ENCODE data around the gene NKX6-1.
A peak's percentile ranks its signal among the peaks of the same experiment; 100 is the strongest.

NKX6-1 gene

GRCh38 chr4:84498935-84499623 lies at the start of gene NKX6-1:
Gene NKX6-1 (minus strand): TSS chr4:84499292. CDS start chr4:84498228, 1,064 bp downstream.
- DNase-seq: peak; percentile 91

GRCh38 chr4:84547211-84547610 lies 48.1 kb upstream of the NKX6-1 start:
- DNase-seq: no peak

DNA sequence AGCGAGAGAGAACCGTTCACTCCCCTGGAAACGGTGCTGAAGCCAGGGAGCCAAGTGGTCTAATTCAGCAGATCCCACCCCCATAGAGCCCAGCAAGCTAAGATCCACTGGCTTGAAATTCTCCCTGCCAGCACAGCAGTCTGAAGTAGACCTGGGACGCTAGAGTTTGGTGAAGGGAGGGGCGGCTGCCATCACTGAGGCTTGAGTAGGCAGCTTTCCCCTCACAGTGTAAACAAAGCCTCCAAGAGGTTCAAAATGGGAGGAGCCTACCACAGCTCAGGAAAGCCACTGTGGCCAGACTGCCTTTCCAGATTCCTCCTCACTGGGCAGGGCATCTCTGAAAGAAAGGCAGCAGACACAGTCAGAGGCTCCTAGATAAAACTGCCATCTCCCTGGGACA lies 46.0 kb upstream of the NKX6-1 start:
- no peak for DNase-seq

GRCh38 chr4:84535901-84536300 lies 36.8 kb upstream of the NKX6-1 start:
- no peak for DNase-seq

GRCh38 chr4:84531689-84532088 lies 32.6 kb upstream of the NKX6-1 start:
- DNase-seq: no peak

GRCh38 chr4:84530871-84531270 lies 31.8 kb upstream of the NKX6-1 start:
- DNase-seq: no peak

DNA sequence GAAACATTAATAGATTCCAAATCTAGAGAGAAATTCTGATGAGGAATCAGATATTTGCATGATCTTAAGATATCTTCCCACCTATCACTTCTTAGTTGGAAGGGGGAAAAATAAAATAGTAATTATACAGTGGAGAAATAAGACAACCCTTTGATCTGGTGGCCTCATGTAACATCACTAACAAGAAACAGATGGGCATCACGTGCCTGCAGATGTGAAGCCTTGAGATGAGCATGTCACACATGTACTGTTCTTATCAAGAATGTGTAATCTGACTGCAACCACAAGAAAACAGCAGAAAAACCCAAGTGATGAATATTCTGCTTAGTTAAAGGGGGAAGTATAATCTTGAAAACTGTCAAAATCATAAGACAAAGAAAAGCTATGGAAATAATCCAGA lies 31.4 kb upstream of the NKX6-1 start:
- DNase-seq: no peak

DNA sequence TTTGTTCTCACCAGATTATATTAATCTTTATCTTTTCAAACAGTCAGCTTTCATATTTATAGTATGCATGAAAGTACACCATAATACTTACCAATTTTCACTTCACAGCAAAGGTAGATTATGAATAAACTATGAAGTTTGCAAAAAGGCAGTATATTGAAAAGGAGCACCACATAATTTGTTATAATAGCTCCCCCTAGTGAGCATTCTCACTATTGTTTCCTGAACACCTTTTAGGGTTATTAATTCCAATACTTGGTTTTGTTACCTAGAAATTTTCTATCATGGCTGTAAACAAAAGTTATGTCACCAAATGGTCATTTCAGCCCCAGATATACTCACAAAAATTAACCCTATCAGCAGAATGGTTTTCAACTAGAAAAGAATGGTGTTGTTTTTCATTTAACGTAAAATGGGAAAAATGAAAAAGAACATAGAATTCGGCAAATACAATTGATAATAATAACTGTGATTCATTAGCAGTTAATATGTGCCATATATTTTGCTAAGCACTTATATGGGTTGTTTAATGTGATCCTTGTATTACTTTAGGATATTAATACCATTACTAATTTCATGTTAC lies 30.2 kb upstream of the NKX6-1 start:
- DNase-seq: peak; percentile 6

GRCh38 chr4:84527391-84527790 lies 28.3 kb upstream of the NKX6-1 start:
- no peak for DNase-seq

DNA sequence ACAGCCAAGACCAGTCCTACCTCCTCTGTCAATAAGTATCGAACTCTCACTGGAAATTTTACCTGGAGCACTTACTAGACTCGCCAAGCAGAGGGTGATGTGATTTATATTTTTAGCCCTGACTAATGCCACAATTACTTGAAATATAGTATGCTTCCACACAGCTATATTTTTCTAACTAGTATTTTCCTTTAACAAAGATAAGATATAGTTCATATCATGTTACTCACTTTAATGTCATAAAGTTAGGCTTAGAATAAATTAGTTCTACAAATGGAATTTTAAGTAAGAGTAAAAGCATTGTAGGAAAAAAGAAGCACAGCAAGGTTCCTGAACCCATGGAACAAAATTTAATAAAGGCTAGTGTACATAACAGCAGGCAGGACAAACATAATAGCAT lies 16.0 kb upstream of the NKX6-1 start:
- no peak for DNase-seq

- no peak for DNase-seq
Measured at GRCh38 chr4:84512277-84512676, 13.2 kb upstream of the NKX6-1 start.

DNA sequence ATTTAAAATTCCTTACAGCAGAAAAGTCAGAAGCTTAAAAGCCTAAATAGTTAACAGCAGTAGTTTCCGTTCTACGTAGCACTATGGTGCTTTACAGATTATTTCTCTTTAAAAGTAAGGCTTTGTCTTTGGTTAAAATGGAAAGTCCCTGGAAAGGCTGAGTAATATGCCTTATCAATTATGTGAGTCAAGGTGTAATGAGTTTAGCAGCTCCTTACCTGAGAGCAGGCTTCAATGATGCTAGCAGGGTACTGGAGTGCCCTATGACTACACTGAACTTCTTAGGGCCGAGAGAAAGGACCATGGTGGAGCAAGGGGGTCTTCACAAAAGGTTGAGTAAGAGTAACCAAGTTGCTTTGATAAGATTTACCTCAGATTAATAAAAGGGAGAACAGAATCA lies 12.6 kb upstream of the NKX6-1 start:
- no peak for DNase-seq

DNA sequence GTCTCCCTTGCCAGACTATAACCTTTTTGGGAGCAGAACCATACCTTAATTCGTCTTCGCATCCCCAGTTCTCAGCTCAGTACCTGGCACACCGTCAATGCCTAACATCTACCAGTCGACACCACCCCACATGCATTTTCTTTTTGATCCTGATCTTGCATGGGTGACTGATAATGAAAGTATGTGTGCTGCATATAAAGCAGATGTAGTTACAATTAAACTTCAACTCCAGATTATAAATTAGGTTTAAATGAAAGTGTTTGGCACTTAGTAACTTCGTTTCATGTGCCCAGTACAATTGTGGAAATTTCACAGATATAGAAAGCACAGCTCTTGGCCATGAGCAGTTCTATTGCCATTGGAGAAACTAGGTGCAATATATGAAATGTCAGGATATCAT lies 8.8 kb upstream of the NKX6-1 start:
- DNase-seq: no peak

- DNase-seq: no peak
Measured at GRCh38 chr4:84504821-84505220, 5.7 kb upstream of the NKX6-1 start.

DNA sequence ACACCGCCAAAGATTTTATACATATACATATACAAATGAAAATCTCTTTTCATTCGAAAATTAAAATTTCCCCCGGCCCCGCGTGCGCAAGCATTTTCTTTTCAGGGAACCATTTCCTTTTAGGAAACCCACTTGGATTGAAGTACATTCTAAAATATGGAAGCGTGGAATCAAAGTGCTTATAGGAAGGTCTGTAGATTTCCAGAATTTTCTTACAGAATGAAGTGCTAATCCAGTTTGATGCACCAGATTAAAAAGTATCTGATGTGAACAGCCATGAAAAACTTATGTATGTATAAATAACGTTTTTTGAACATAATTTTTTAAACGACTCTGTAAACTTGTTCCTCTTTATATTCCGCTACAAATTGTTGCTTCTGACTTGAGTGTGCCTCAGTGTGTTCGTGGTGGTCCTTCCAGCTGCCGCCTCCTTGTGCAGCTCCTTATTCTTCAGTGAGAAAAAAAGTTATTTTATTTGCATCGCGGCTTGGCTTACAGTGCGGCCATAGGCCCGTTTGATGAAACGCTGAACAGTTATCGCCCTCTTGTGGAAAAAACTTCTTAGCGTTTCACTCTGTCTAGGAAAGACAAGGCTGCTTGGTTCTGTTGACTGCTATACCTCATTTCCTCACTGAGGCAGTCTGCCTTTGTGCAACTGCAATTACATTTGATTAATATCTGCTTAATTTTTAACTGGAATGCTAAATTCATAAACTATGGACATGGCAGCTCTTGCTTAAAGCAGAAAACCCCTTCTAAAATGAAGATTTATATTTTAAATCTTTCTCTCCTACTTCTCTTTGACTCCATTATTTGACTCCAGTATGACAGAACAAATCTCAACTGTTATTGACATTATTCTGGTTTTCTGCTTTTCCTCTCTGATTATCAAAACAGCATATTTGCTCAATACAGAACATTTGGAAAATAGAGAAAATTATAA lies 4.7 kb upstream of the NKX6-1 start:
- peak; percentile 62 for DNase-seq

GRCh38 chr4:84502955-84503373 lies 3.9 kb upstream of the NKX6-1 start:
- no peak for DNase-seq

DNA sequence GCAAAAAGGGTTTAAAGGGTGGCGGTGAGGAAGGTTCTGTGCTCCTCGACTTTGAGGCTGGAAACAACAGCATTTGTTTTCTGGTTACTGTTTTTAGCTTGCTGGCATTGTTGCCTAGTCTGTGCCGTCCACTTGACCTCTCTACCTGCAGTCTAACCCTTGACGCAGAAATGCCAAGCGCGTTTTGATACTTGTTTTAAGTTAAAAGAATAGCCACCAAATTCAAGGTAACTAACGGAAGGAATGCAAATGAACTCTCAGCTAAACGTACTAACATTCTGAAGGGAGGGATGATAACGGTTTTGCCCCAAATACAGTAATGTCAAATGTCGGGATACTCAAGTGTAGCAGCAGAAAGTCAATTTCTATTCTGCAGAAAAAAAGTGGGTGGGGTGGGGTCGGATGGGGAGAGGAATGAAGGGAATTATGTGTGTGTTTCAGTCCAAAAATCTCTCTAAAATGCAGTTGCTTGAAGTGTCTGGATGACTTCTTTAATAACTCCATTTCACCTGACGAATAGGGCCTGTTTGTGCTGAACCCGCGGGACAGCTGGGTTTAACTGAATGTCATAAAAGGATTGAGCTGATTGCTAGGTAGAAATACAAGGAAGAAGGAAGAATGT lies 3.4 kb upstream of the NKX6-1 start:
- no peak for DNase-seq

GRCh38 chr4:84501721-84502267 lies 2.7 kb upstream of the NKX6-1 start:
- no peak for DNase-seq

- no peak for DNase-seq
Measured at GRCh38 chr4:84501202-84501503, 2.1 kb upstream of the NKX6-1 start.

- no peak for DNase-seq
Measured at GRCh38 chr4:84500386-84501201, 1.5 kb upstream of the NKX6-1 start.

DNA sequence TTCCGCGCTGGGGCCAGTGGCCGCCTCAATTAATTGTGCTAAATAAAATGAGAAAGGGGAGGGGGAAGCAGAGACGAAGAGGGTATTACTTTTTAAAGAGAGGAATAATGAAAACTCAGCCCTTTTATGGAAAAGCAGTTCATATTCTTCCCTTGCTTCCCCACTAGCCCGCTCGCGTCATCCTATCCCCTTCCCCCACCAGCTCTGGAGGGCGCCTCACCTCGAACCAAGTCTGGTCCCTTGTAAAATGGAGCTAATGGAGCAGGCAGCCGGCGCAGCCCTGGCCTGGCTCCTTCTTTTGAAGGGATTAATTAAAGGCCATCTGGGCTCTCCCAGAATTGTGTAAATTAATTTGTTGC lies 511 bp upstream of the NKX6-1 start:
- no peak for DNase-seq

DNA sequence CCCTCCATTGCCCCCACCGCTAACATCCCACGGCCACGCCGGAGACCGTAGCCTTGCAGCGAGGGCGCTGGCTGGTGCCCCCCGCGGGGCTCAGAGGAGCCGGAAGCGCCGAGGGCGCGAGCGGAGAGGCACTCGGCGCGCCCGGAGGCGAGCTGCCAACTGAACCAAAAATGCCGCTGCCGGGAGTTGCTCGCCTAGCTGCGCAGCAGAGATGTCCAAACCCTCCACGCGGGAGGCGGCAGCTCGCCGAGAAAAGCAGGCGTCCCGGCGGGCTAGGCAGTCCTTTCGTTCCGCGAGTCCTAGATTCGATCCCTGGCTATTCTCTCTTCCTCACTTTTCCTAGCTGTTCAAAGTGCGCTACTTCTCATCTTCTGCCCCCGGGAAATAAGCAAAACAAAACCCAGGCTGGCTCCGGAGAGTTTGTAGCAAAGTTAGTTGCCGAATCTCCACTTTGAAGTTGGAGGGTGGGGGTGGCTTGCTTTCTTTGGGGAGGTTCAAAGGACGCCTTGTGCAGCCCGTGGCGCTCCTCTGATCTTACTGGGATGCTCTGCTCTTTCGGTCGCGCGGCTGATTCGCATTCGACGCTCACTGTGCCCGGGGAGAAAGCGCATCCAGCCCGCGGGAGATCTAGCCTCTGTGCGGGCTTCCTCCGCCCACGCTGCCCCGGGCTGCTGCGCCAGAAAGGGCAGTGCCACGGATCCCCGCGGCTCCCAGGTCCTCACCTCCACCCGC lies 723 bp downstream of the NKX6-1 start:
- peak; percentile 34 for DNase-seq

All from NCI-H345 (cell line).